Endodermal cell (in vitro differentiated cells): ENCODE data around the gene TMSB4Y. TPM values are rescaled to one million over a fixed set of nuclear protein-coding genes. Genes with fewer than 3 reads are reported as not detected.

Experiments
- DNase-seq: peaks from one replicate; pipeline ENCODE4 v3.0.0-alpha.2; 2017
- H3K27ac ChIP-seq: 2 replicates; pipeline ENCODE4 v1.5.1; 2013; ENCODE audit warnings: mild to moderate bottlenecking, low read depth, low read length, moderate library complexity
- H3K27me3 ChIP-seq: 2 replicates; pipeline ENCODE4 v1.6.1; 2013; ENCODE audit warnings: mild to moderate bottlenecking, low read length, moderate library complexity; ENCODE audit not compliant: insufficient read depth, control insufficient read depth, poor library complexity, severe bottlenecking
- H3K36me3 ChIP-seq: 2 replicates; pipeline ENCODE4 v1.7.0; 2013; ENCODE audit warnings: mild to moderate bottlenecking, low read length, moderate library complexity; ENCODE audit not compliant: control insufficient read depth, insufficient read depth
- H3K4me1 ChIP-seq: one replicate; pipeline ENCODE4 v1.7.0; 2013; ENCODE audit warnings: low read length; ENCODE audit not compliant: control insufficient read depth, insufficient read depth
- H3K4me3 ChIP-seq: 2 replicates; pipeline ENCODE4 v1.5.1; 2013; ENCODE audit warnings: mild to moderate bottlenecking, low read length, moderate library complexity
- H3K9ac ChIP-seq: 2 replicates; pipeline ENCODE4 v1.6.1; 2013; ENCODE audit warnings: mild to moderate bottlenecking, low read length, moderate library complexity; ENCODE audit not compliant: poor library complexity, severe bottlenecking; ENCODE audit errors: extremely low read depth
- H3K9me3 ChIP-seq: 2 replicates; pipeline ENCODE4 v1.6.1; 2013; ENCODE audit warnings: mild to moderate bottlenecking, low read length, moderate library complexity; ENCODE audit not compliant: control insufficient read depth
- H3K27ac Mint-ChIP-seq: 2 replicates; pipeline ENCODE4 v1.8.0; 2020; ENCODE audit warnings: mixed read lengths
- H3K27me3 Mint-ChIP-seq: 2 replicates; pipeline ENCODE4 v1.8.0; 2021; ENCODE audit warnings: mild to moderate bottlenecking, mixed read lengths; ENCODE audit not compliant: insufficient read depth
- H3K36me3 Mint-ChIP-seq: 2 replicates; pipeline ENCODE4 v1.8.0; 2020; ENCODE audit warnings: low read depth, mixed read lengths
- H3K4me1 Mint-ChIP-seq: 2 replicates; pipeline ENCODE4 v1.8.0; 2020; ENCODE audit warnings: mixed read lengths
- H3K4me3 Mint-ChIP-seq: 2 replicates; pipeline ENCODE4 v1.8.0; 2020; ENCODE audit warnings: mild to moderate bottlenecking, moderate library complexity, mixed read lengths
- H3K9me3 Mint-ChIP-seq: 2 replicates; pipeline ENCODE4 v1.8.0; 2020; ENCODE audit warnings: mild to moderate bottlenecking, mixed read lengths
- CTCF ChIP-seq: fragments of 200-600 bp; sonication (generic); conservative IDR thresholded peaks from 2 replicates; pipeline ENCODE4 v1.5.0; 2021; ENCODE audit warnings: antibody characterized with exemption, mild to moderate bottlenecking
- WGBS, 2 experiments: methylation state at CpG; one replicate each; pipeline versions ENCODE4 v1.1.5 to v1.1.7; 2013; ENCODE audit warnings: missing lambda C conversion rate in 2 of 2, mixed read lengths in 1 of 2; ENCODE audit not compliant: insufficient coverage in 1 of 2, insufficient read length in 1 of 2; 5-methylcytosine and 5-hydroxymethylcytosine counted together
- total RNA-seq, 2 donors: library from RNA; stranded (reverse); fragmentation: NEBNext Ultra II Directional in 1 of 2; extraction: Animal tissue kit (Norgen Biotek cat#: 25700) in 1 of 2; gene quantifications; 2 replicates in 1 of 2; 3 replicates in 1 of 2; pipeline ENCODE4 v1.2.1, GENCODE V29; 2021

Gene TMSB4Y
- total RNA-seq, 2 donors from 2014 or later, result 1.2 TPM; not detected in 1

- Histone ChIP-seq H3K4me1 (no peaks in the 10 kb centered on the region), H3K9ac (no peak overlapping the region), H3K27me3 (no peaks in the 10 kb centered on the region), H3K36me3 (no peaks in the 10 kb centered on the region), H3K27ac (no peak overlapping the region), H3K9me3 (no peaks in the 10 kb centered on the region), H3K4me3 (no peak overlapping the region)
- TF ChIP-seq CTCF, result no peak
- Mint-ChIP-seq H3K27me3 (no peaks in the 10 kb centered on the region), H3K27ac (no peak overlapping the region), H3K36me3 (no peaks in the 10 kb centered on the region), H3K4me1 (no peaks in the 10 kb centered on the region), H3K9me3 (no peaks in the 10 kb centered on the region), H3K4me3 (no peak overlapping the region)
- 53 to 81% methylated on average over 2 to 11 of the region's 11 CpGs for WGBS, 2 experiments
- DNase-seq, result no peak
These were observed 1.4 kb upstream of the TMSB4Y start for GRCh38 chrY:13702276-13702675.

GRCh38 chrY:13704121-13704930 is 627 bp downstream of the TMSB4Y start:
- Mint-ChIP-seq H3K27me3 (no peaks in the 10 kb centered on the region), H3K9me3 (no peaks in the 10 kb centered on the region), H3K36me3 (no peaks in the 10 kb centered on the region), H3K4me1 (no peaks in the 10 kb centered on the region), H3K4me3 (no peak overlapping the region), H3K27ac (no peak overlapping the region)
- peak overlapping the region; percentile 91 for H3K9ac ChIP-seq
- no peak for TF ChIP-seq CTCF
- H3K27me3 ChIP-seq, result no peaks in the 10 kb centered on the region
- no peak for DNase-seq
- 0 to 1% methylated on average over 6 to 26 of the region's 30 CpGs for WGBS, 2 experiments
- peak overlapping the region; percentile 86 for H3K4me3 ChIP-seq
- no peaks in the 10 kb centered on the region for H3K36me3 ChIP-seq
- no peaks in the 10 kb centered on the region for H3K9me3 ChIP-seq
- H3K27ac ChIP-seq, result peak overlapping the region; percentile 99
- H3K4me1 ChIP-seq, result no peaks in the 10 kb centered on the region

GRCh38 chrY:13705197-13705596 is 1.5 kb downstream of the TMSB4Y start:
- H3K27me3 Mint-ChIP-seq, result no peaks in the 10 kb centered on the region
- no peak overlapping the region for H3K27ac Mint-ChIP-seq
- H3K27me3 ChIP-seq, result no peaks in the 10 kb centered on the region
- H3K4me1 Mint-ChIP-seq, result no peaks in the 10 kb centered on the region
- no peaks in the 10 kb centered on the region for H3K4me1 ChIP-seq
- 9 to 20% methylated on average over 3 to 8 of the region's 8 CpGs for WGBS, 2 experiments
- peak overlapping the region; percentile 86 for H3K4me3 ChIP-seq
- H3K36me3 Mint-ChIP-seq, result no peaks in the 10 kb centered on the region
- no peak for TF ChIP-seq CTCF
- no peaks in the 10 kb centered on the region for H3K9me3 Mint-ChIP-seq
- no peak overlapping the region for H3K4me3 Mint-ChIP-seq
- no peak for DNase-seq
- peak overlapping the region; percentile 91 for H3K9ac ChIP-seq
- peak overlapping the region; percentile 99 for H3K27ac ChIP-seq
- no peaks in the 10 kb centered on the region for H3K9me3 ChIP-seq
- H3K36me3 ChIP-seq, result no peaks in the 10 kb centered on the region
